DOHH2 (cell line): Measurements from ENCODE around the gene ARHGAP8.
"Not testable (repeated sequence)": the region's sequence is repeated elsewhere in the genome, so short reads cannot be mapped to it uniquely, and the experiment has no call there.

Source experiments
- H3F3A ChIP-seq: fragments of 200-600 bp; sonication (generic), shearing (Covaris generic); 2 replicates; pipeline ENCODE4 v1.6.0; 2016; ENCODE audit warnings: antibody characterized with exemption, mild to moderate bottlenecking; ENCODE audit not compliant: control insufficient read depth, insufficient read depth
- H3K27ac ChIP-seq: fragments of 200-600 bp; sonication (generic); 2 replicates; pipeline ENCODE4 v1.5.1; 2014; ENCODE audit warnings: low read depth, mild to moderate bottlenecking, low read length, moderate library complexity
- H3K27me3 ChIP-seq: fragments of 200-600 bp; sonication (generic); 2 replicates; pipeline ENCODE4 v1.6.1; 2014; ENCODE audit warnings: mild to moderate bottlenecking, low read length, mixed read lengths; ENCODE audit not compliant: control insufficient read depth
- H3K36me3 ChIP-seq: fragments of 200-600 bp; sonication (generic); 2 replicates; pipeline ENCODE4 v1.6.1; 2014; ENCODE audit warnings: mild to moderate bottlenecking, low read length, moderate library complexity, mixed read lengths; ENCODE audit not compliant: control insufficient read depth
- H3K4me1 ChIP-seq: fragments of 200-600 bp; sonication (generic); 2 replicates; pipeline ENCODE4 v1.6.1; 2014; ENCODE audit warnings: mild to moderate bottlenecking, low read length, mixed read lengths; ENCODE audit not compliant: control insufficient read depth
- H3K4me2 ChIP-seq: fragments of 200-600 bp; sonication (generic); 2 replicates; pipeline ENCODE4 v1.6.0; 2014; ENCODE audit warnings: mild to moderate bottlenecking, low read length, moderate library complexity
- H3K4me3 ChIP-seq: fragments of 200-600 bp; sonication (generic); 2 replicates; pipeline ENCODE4 v1.5.1; 2014; ENCODE audit warnings: mild to moderate bottlenecking, low read length, mixed read lengths
- H3K79me2 ChIP-seq: fragments of 200-600 bp; sonication (generic); 2 replicates; pipeline ENCODE4 v1.6.1; 2014; ENCODE audit warnings: mild to moderate bottlenecking, low read length, mixed read lengths; ENCODE audit not compliant: control insufficient read depth
- H3K9me2 ChIP-seq: fragments of 200-600 bp; sonication (generic); replicated peaks from 2 replicates; pipeline ENCODE4 v1.6.1; 2014; ENCODE audit warnings: mild to moderate bottlenecking, low read length, mixed read lengths; ENCODE audit not compliant: control insufficient read depth
- H3K9me3 ChIP-seq: fragments of 200-600 bp; sonication (generic); 2 replicates; pipeline ENCODE4 v1.6.1; 2014; ENCODE audit warnings: antibody characterized with exemption, low read length, mixed read lengths; ENCODE audit not compliant: control insufficient read depth, insufficient read depth
- H4K20me1 ChIP-seq: fragments of 200-600 bp; sonication (generic); 2 replicates; pipeline ENCODE4 v1.6.0; 2014; ENCODE audit warnings: low read depth, mild to moderate bottlenecking, antibody characterized with exemption, low read length, moderate library complexity; ENCODE audit not compliant: control insufficient read depth, insufficient read depth
- CTCF ChIP-seq: fragments of 200-600 bp; sonication (generic); IDR thresholded peaks from one replicate; pipeline ENCODE4 v1.5.1; 2014; ENCODE audit warnings: antibody characterized with exemption, mild to moderate bottlenecking, low read depth, low read length; ENCODE audit not compliant: poor library complexity, severe bottlenecking
- EZH2phosphoT487 ChIP-seq: fragments of 200-600 bp; sonication (generic); IDR thresholded peaks from 2 replicates; pipeline ENCODE4 v1.6.1; 2017; ENCODE audit warnings: borderline replicate concordance, mild to moderate bottlenecking, antibody characterized with exemption, low read length, moderate library complexity, mixed read lengths

ARHGAP8 gene

GRCh38 chr22:44738347-44738715, 14.0 kb upstream of the ARHGAP8 start:
- no peak for TF ChIP-seq CTCF
- TF ChIP-seq EZH2phosphoT487: no peak
- Histone ChIP-seq H3K9me3 (no peaks in the 10 kb centered on the region), H3K9me2 (no peaks in the 10 kb centered on the region), H3K27me3 (no peaks in the 10 kb centered on the region), H4K20me1 (no peaks in the 10 kb centered on the region), H3F3A (no peaks in the 10 kb centered on the region), H3K79me2 (no peaks in the 10 kb centered on the region), H3K4me2 (no peak overlapping the region), H3K4me1 (no peaks in the 10 kb centered on the region), H3K36me3 (no peaks in the 10 kb centered on the region), H3K4me3 (no peak overlapping the region), H3K27ac (no peak overlapping the region)

- H3K27me3 ChIP-seq: no peaks in the 10 kb centered on the region
- H3K9me2 ChIP-seq: no peaks in the 10 kb centered on the region
- no peaks in the 10 kb centered on the region for H3F3A ChIP-seq
- H3K27ac ChIP-seq: no peak overlapping the region
- H4K20me1 ChIP-seq: no peaks in the 10 kb centered on the region
- H3K36me3 ChIP-seq: no peaks in the 10 kb centered on the region
- no peak overlapping the region for H3K4me2 ChIP-seq
- H3K4me1 ChIP-seq: no peaks in the 10 kb centered on the region
- no peaks in the 10 kb centered on the region for H3K9me3 ChIP-seq
- TF ChIP-seq CTCF: no peak
- no peak for TF ChIP-seq EZH2phosphoT487
- H3K79me2 ChIP-seq: no peaks in the 10 kb centered on the region
- H3K4me3 ChIP-seq: no peak overlapping the region
These were observed 13.4 kb upstream of the ARHGAP8 start for GRCh38 chr22:44739024-44739423.

- H3K79me2 ChIP-seq, H3F3A ChIP-seq, H3K4me2 ChIP-seq, H3K4me3 ChIP-seq, H4K20me1 ChIP-seq, H3K27ac ChIP-seq, H3K27me3 ChIP-seq, H3K9me3 ChIP-seq, H3K9me2 ChIP-seq, H3K4me1 ChIP-seq, H3K36me3 ChIP-seq: not testable (repeated sequence)
These were observed 12.7 kb upstream of the ARHGAP8 start for GRCh38 chr22:44739666-44740065.

- Histone ChIP-seq H3K9me2 (no peaks in the 10 kb centered on the region), H3K4me3 (no peak overlapping the region), H3K27me3 (no peaks in the 10 kb centered on the region), H3K36me3 (no peaks in the 10 kb centered on the region), H3K79me2 (no peaks in the 10 kb centered on the region), H3K4me2 (no peak overlapping the region), H3K4me1 (no peaks in the 10 kb centered on the region), H4K20me1 (no peaks in the 10 kb centered on the region), H3F3A (no peaks in the 10 kb centered on the region), H3K9me3 (no peaks in the 10 kb centered on the region), H3K27ac (no peak overlapping the region)
- TF ChIP-seq EZH2phosphoT487 (no peak), CTCF (no peak)
These were observed 12.1 kb upstream of the ARHGAP8 start for GRCh38 chr22:44740307-44740706.
